HEK293T (cell line): ENCODE measurements around the gene RIPOR2.

Source experiments
- BHLHE40 ChIP-seq: fragments of 450-650 bp; IDR thresholded peaks from 2 replicates; pipeline ENCODE4 v1.6.1; 2016; ENCODE audit warnings: mild to moderate bottlenecking, moderate library complexity, borderline replicate concordance
- FOXA1 ChIP-seq: fragments of 450-650 bp; IDR thresholded peaks from 2 replicates; pipeline ENCODE4 v1.6.1; 2016; ENCODE audit warnings: mild to moderate bottlenecking
- FOXK2 ChIP-seq: fragments of 450-650 bp; IDR thresholded peaks from 2 replicates; pipeline ENCODE4 v1.6.1; 2016; ENCODE audit warnings: mild to moderate bottlenecking
- FOXM1 ChIP-seq: fragments of 450-650 bp; IDR thresholded peaks from 2 replicates; pipeline ENCODE4 v1.6.1; 2017; ENCODE audit warnings: mild to moderate bottlenecking, borderline replicate concordance
- SP1 ChIP-seq: fragments of 450-650 bp; IDR thresholded peaks from 2 replicates; pipeline ENCODE4 v1.6.1; 2017
- SUZ12 ChIP-seq: fragments of 450-650 bp; IDR thresholded peaks from 2 replicates; pipeline ENCODE4 v1.6.1; 2016; ENCODE audit warnings: mild to moderate bottlenecking
- TARDBP ChIP-seq: fragments of 450-650 bp; IDR thresholded peaks from 2 replicates; pipeline ENCODE4 v1.6.1; 2016
- ZNF384 ChIP-seq: fragments of 450-650 bp; IDR thresholded peaks from 2 replicates; pipeline ENCODE4 v1.6.1; 2016

GRCh38 chr6:24824142-24824938 lies 111.4 kb downstream of the RIPOR2 start:
- TF ChIP-seq FOXA1 (no peak), ZNF384 (no peak), SP1 (no peak), FOXM1 (no peak), BHLHE40 (no peak), SUZ12 (no peak), TARDBP (no peak), FOXK2 (no peak)
